Neural cell (in vitro differentiated cells): ENCODE measurements around the gene PWWP2A.

ENCODE experiments used
- RAD21 ChIP-seq: fragments of 450-650 bp; conservative IDR thresholded peaks from 2 replicates; pipeline ENCODE4 v1.6.1; 2014; ENCODE audit warnings: antibody characterized with exemption, mild to moderate bottlenecking, moderate library complexity
- TF ChIP-seq, protein P1 (sequence below): fragments of 450-650 bp; IDR thresholded peaks from 2 replicates; pipeline ENCODE4 v1.5.1; 2014; ENCODE audit warnings: antibody characterized with exemption, mild to moderate bottlenecking, moderate library complexity; ENCODE audit not compliant: poor library complexity, severe bottlenecking

DNA sequence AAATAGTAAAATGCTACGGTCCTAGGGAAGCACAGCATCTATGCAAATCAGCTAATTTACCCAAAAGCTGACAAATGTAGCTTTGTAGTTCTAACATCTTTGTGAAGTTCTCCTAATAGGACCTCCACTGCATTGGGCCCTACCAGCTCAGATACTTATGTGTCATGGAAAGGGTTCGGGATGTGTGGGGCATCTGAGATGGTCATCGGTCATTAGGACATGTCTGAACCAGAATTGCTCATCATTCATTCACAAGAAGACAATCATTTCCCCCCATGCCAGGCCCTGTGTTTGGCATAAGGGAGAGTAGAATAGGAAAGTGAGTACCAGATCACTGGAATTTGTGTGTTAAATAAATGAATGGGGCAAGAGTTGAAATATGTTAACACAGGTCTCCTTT, 35.7 kb downstream of the PWWP2A start:
- TF ChIP-seq, protein P1, sequence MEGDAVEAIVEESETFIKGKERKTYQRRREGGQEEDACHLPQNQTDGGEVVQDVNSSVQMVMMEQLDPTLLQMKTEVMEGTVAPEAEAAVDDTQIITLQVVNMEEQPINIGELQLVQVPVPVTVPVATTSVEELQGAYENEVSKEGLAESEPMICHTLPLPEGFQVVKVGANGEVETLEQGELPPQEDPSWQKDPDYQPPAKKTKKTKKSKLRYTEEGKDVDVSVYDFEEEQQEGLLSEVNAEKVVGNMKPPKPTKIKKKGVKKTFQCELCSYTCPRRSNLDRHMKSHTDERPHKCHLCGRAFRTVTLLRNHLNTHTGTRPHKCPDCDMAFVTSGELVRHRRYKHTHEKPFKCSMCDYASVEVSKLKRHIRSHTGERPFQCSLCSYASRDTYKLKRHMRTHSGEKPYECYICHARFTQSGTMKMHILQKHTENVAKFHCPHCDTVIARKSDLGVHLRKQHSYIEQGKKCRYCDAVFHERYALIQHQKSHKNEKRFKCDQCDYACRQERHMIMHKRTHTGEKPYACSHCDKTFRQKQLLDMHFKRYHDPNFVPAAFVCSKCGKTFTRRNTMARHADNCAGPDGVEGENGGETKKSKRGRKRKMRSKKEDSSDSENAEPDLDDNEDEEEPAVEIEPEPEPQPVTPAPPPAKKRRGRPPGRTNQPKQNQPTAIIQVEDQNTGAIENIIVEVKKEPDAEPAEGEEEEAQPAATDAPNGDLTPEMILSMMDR = no peak
- TF ChIP-seq RAD21 = no peak
